T-helper 1 cell (primary cell): ENCODE data around the gene GALNT9.
"Not testable (repeated sequence)": the region's sequence is repeated elsewhere in the genome, so short reads cannot be mapped to it uniquely, and the experiment has no call there.

Experiments
- DNase-seq, 5 donors: peaks; one replicate each; pipeline ENCODE4 v3.0.0-alpha.2; 2012 to 2020

The GALNT9 gene

GRCh38 chr12:132263451-132264049 lies 65.8 kb downstream of the GALNT9 start:
- no peak for DNase-seq

DNA sequence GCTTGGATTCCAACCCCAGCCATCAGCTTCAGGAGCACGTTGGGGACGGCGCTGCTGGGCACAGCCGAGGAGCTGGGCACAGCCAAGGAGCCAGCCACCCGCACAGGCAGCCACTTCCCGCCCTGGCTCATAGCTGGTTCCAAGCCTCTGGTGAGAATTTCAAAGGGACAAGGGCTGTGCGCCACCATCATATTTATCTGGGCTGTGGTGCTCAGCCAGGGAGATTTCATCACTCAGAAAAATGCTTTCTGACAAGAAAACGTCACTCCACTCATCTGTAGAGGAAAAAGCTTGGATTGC lies 66.4 kb downstream of the GALNT9 start:
- DNase-seq = no peak

GRCh38 chr12:132262256-132263060 lies 66.9 kb downstream of the GALNT9 start:
- no peak for DNase-seq

DNA sequence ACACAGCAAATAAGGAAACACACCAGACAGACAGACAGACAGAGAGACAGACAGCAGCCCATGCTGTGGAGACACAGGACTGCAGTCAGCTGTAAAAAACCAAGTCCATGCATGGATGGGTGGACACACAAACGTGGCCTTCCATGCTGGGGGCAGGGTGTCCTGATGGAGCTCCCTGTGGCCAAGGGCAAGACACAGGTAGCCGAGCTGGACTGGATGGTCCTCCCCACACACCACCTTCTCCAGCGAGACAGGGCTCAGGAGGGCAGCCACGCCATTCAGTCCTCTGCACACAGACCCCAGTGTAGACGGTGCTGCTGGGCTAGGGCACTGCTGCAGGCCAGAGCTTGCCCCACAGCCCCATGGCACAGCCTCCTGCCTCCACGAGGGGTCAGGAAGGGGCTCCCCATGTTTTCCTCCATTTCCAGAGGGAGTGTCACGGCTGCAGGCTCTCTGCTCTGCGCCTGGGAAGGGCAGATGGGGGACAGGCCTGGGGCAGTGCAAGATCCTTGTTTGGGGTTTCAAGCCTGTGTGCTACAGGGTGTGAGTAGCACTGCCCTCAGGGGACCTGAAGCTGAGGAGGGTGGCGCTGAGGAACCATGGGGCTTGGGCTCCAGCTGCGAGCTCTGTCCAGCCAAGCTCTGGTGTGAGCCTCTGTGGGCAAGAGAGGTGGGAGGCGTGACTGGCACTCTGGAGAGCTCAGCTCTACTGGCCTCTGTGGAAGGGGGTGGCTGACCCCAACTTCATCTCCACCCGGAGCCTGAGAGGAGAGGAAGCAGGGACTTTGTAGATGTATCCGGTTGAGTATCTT lies 67.9 kb downstream of the GALNT9 start:
- DNase-seq = no peak

DNA sequence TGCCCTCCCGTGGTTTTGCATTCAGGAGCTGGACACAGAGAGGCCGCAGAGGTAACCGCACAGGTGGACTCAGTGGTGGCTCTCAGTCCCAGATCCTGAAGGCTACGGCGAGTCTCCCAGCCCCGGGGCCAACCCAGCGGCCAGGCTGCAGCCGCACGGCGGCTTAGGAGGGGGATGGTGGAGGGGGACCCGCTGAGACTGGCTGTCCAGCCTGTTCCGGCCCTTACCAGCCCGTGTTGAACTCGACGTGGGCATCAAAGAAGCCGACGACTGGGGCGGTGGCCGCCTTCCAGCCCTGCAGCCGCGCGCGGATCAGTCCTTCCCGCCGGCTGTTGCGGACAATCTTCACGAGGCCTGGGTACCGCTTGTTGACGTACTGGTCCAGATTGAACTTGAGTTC lies 68.7 kb downstream of the GALNT9 start:
- DNase-seq = no peak

DNA sequence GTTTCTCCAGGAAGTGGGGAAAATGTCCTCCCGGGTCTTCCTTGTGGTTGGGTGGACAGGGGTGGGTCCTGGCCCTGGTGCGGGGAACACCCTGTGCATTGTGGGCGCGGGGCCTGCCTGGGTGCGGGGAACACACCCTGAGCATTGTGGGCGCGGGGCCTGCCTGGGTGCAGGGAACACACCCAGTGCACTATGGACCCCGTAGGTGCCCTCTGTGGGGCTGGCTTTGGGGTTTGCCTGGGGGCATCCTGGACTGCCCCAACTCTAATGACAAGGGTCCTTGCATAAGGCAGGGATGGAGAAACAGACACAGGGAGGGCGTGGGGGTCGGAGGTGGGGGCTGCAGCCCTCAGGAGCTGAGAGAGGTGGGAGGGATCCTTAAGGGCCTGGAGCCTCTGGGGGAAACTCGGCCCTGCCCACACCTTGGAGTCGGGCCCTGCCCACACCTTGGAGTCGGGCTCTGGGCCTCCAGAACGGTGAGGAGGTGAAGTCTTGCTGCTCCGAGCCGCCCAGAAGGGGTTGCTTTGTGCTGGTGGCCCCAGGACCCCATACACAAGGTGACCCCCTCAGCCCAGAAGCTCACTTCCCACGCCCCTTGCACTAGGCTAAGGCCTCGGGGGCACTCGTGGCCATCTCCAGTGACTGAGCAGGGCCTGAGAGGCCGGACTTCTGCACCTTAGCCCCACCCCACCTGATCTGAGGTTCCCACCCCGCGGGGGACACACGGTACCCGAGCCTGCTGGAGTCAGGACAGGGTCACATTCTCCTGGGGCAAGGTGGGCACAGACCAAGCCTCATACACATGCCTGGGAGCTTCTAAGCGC lies 69.3 kb downstream of the GALNT9 start:
- DNase-seq = no peak

DNA sequence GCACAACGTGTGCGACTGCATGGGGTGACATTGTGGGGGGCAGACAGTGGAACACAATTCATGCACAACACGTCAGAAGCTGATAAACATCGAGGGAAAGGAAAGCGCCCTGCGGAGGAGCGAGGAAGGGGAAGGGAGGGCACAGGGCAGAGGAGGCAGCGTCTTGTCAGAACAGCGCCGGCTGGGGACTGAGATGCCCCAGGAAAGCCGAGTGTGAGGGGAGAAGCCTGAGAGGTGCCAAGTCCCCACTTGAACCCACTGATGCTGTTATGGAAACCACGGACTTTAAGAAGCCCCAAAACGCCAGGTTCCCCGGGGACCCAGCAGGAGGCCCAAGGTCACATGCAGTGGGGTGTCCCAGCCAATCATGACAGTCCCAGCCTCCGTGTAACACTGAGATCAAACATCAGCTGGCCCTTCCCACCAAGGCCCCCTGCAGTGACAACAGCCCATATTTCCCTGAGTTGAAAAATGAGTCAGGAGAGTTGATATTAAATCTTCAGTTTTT lies 70.0 kb downstream of the GALNT9 start:
- no peak for DNase-seq

GRCh38 chr12:132258543-132258942 lies 70.8 kb downstream of the GALNT9 start:
- no peak for DNase-seq

DNA sequence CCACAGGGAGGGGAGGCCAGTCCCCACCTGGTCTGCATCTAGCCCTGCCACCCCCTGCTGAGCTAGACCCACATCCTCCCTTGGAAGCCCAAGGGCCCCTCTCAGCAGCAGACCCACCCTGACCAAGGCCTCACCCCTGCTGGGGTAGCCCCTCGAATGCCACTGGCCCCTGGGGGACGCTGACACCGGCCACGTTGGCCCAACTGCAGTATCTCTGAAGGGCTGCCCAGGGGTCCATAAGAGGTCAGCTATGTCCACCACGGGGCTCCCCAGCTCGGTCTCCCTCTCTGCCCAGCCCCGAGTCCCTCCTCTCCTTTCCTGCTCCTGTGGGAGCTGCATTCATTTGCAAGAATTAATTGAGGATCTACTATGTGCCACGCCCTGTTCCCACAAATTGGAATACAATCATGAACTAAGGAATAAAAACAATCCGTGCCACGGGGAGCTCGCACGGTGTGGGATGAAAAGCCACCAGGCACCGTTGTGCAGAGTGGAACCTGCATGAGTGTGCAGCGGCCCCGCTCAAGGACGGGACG lies 71.4 kb downstream of the GALNT9 start:
- no peak for DNase-seq

- DNase-seq = no peak
Observed at GRCh38 chr12:132257206-132257954, 72.0 kb downstream of the GALNT9 start.

DNA sequence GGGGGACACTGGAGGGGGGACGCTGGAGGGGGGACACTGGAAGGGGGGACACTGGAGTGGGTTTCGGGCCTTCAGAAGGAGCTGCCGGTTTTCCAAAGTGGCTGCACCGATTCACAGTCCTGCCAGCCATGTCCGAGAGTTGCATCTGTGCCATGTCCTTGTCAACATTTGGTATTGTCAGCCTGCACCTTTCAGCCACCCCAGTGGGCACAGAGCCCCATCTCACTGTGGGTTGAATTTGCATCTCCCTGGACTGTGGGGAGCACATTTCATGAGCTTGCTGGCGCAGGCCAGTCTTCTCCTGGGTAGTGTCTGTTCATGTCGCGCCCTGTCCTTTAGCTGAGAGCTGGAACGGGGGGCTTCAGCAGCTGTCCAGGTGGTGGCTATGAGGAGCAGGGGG lies 72.7 kb downstream of the GALNT9 start:
- DNase-seq = no peak

DNA sequence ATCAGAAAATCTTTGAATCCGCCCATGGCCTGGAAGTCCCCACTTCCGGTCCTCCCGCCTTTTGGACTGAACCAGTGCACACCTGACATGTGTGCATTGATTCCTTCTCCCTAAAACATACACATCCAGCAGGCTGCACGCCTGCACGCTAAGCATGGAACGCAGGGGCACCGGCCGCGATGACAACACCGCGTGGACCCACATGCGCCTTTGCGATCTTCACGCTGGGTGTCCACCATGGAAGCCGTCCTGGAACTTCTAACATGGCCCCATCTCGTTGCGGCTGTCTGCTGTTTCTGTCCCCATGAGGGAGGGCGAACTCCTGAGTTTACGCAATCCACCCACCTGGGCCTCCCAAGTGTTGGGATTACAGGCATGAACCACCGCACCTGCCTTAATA lies 73.7 kb downstream of the GALNT9 start:
- DNase-seq = no peak

DNA sequence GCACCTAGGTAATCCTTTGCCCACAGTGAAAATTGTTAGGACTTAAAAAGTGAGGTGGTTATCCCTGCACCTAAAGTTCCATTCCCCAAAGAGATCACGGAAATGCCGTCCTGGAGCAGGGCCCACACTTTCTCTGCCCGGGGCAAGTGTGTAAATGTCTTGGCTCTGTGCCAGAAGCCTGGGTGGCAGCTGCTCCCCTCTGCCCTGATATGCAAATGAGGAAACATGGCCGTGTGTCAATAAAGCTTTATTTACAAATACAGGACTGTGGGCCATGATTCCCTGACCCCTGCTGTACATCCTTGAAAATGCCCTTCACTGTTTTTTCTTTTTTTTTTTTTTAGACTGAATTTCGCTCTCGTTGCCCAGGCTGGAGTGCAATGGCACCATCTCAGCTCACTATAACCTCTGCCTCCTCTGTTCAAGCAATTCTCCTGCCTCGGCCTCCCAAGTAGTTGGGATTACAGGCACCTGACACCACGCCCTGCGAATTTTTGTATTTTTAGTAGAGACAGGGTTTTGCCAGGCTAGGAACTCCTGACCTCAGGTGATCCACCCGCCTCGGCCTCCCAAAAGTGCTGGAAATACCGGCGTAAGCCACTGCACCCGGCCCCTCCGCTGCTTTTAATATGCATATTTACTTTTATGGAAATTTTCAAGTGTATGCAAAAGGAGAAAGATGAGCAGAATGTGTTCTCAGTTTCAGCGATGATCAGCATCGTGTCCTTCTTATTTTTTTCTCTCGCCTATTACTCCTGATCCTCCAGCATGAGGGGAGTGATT lies 75.5 kb downstream of the GALNT9 start:
- DNase-seq = no peak

- DNase-seq = not testable (repeated sequence)
Observed at GRCh38 chr12:132252981-132253380, 76.4 kb downstream of the GALNT9 start.

- no peak for DNase-seq
Observed at GRCh38 chr12:132251741-132252490, 77.5 kb downstream of the GALNT9 start.

DNA sequence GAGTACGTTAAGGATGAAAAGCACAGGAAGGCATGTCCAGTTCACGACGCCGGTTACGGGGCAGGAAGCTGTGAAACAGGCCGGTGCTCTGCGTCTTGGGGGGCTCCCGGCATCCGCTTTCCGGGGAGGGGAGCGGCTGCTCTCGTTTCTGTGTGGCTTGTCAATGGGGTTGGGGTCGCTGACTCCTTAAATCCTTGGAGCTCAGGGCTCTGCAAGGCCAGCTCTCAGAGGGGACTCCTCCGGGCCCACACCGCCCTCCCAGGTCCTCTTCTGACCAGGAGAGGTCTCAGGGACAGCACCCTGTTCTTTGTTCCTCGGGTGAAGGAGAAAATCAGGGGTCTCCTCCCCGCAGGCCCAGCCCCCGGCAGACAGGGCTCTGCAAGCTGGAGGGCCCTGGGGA lies 78.1 kb downstream of the GALNT9 start:
- no peak for DNase-seq

DNA sequence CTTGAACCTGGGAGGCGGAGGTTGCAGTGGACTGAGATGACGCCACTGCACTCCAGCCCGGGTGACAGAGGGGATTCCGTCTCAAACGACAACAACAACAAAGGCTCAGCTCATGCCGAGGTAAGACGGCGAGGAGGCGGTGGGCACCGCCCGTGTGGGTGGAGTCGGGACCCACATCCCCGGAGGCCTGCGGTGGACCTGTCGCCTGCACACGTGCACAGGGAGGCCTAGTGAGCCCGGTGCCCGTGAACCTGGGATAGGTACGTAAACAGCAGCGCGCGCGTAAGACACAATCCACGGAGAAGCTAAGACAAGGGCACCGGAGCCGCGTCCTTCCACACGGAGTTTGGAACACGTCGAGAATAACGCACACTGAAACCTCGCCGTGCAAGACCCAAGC lies 78.7 kb downstream of the GALNT9 start:
- DNase-seq = no peak

GRCh38 chr12:132249689-132250478 lies 79.5 kb downstream of the GALNT9 start:
- no peak for DNase-seq

DNA sequence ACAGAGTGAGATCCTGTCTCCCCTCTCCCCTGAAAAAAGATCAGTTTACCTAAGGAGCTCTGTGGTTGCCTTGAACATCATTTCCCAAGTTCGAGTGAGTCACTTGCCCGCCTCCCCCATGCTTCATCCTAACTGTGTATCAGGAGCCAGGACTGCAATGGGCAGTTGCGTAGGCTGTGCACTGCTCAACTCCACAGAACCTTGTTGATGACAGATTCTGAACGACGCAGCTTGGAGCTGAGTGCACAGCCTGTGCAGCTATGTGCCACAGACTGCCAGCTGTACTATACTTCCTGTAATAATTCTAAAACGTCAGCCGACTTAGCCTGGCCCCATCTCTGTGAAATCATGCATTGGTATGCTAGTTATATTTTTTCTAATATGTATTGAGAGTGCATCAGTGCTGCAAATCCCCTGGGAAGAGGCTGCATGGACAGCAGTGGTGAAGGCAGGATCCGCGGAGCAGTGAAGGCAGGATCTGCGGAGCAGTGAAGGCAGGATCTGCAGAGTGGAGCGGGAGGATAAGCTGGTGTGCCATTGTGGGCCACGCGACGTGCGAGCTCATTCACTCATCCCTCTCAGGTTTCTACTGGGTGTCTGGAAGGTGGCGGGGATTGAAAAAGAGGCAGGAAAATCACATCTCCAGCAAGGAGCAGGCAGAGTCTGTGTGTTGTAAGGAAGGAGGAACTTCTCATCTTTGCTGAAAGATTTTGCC lies 80.8 kb downstream of the GALNT9 start:
- no peak for DNase-seq
